ENCODE results near the gene TUBA1C. TPM values are rescaled to one million over a fixed set of nuclear protein-coding genes. Genes with fewer than 3 reads are reported as not detected.

TUBA1C gene
- 250 and 257 TPM in 2 replicates for total RNA-seq

- intact Hi-C loops (cut with micrococcal nuclease) = loop anchor here (1.0 to 10.0 kb wide), 7 partner anchors 31 to 358 kb away; partner anchors contain the start of genes KMT2D, PRPF40B, RHEBL1 and TROAP
Observed at GRCh38 chr12:49264873-49265792, at the start of gene TUBA1C. TUBA1C (plus strand) TSS chr12:49265082; CDS start chr12:49265182, 100 bp downstream.

DNA sequence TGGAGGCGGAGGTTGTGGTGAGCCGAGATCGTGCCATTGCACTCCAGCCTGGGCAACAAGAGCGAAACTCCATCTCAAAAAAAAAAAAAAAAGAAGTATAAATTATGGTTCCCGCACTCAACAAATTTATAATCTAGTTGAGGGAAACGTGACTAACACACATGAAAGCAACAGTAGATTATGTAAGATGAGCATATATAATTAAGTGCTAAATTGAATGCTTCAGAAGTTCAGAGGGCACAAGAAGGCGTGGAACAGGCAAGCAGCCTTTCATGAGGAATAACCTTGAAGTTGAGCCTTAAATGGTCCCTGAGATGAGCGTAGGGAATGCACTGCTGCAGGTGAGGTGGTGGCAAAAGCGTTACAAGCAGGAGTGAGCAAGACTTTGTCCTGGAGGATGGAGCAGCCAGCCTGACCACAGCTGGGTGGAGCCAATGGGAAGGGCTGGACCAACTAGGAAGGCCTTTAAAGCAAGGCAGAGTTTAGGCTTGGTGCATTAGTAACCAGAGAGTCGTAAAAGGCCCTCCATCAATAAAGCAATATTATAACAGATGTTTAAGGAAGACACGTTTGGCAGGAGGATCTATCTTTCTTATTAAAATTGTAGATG lies 45.4 kb upstream of the TUBA1C start:
- intact Hi-C loops (cut with micrococcal nuclease) = no loop called here

- intact Hi-C loops (cut with micrococcal nuclease) = no loop called here
Observed at GRCh38 chr12:49220972-49221371, 43.9 kb upstream of the TUBA1C start.

DNA sequence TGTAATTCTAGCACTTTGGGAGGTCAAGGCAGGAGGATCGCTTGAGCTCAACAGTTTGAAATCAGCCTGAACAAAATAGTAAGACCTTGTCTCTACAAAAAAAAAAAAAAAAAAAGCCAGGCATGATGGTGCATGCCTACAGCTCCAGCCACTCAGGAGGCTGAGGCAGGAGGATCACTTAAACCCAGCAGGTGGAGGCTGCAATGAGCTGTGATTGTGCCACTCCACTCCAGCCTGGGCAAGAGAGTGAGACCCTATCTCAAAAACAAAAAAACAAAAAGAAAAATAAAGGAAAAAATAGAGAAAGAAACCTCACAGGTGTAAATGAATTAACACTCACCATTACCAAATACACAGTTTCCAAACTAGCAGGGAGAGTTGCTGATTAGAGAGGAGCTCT lies 41.8 kb upstream of the TUBA1C start:
- intact Hi-C loops (cut with micrococcal nuclease) = no loop called here

DNA sequence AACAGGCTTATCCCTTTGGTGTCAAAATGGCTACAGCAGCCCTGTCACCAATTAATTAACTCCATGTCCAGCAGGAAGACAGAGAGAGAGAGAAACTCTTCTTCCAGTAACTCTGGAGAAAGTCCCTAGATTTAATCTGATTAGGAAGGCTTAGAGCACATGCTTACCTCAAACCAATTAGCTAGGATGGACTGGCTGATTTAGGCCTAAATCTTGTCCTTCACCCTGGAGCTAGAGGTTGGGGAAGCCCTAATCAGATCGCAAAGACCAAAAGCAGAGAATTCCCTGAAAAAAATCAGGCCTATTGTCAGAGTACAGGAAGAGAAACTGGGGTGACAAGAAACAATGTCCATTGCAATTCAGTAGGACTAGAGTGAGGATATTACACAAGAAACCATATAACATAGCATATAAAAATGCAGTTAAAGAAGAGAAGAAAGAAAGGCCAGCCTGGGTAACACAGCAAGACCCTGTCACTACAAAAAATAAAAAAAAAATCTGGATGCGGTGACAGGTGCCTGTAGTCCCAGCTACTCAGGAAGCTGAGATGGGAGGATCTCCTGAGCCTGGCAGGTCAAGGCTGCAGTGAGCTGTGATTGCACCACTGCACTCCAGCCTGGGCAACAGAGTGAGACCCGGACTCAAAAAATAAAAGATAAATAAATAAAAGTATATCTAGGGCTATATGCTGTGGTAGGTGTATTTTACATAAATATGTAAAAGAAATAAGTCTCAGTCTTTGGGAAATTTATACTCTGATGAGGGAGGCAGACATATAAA lies 41.1 kb upstream of the TUBA1C start:
- intact Hi-C loops (cut with micrococcal nuclease) = no loop called here

GRCh38 chr12:49225576-49226166 lies 39.2 kb upstream of the TUBA1C start:
- intact Hi-C loops (cut with micrococcal nuclease) = no loop called here

- intact Hi-C loops (cut with micrococcal nuclease) = no loop called here
Observed at GRCh38 chr12:49227713-49228112, 37.2 kb upstream of the TUBA1C start.

DNA sequence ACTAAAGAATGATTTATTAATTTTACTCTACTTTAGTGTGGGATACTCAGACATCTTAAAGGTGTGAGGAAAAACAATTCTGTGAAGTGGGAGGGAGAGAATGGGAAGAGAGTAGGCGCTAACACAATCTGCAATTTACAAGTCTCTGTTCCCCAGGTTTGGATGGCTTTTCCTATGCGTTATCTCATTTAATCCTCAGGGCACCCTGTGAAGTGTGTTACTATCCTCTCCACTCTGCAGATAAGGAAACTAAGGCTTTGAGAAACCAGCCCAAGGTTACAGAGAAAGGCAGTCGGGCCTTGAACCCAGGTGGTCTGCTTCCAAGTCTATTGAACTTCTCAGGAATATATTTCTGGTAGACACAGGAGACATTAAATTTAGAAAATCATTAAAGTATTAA lies 36.2 kb upstream of the TUBA1C start:
- intact Hi-C loops (cut with micrococcal nuclease) = no loop called here

DNA sequence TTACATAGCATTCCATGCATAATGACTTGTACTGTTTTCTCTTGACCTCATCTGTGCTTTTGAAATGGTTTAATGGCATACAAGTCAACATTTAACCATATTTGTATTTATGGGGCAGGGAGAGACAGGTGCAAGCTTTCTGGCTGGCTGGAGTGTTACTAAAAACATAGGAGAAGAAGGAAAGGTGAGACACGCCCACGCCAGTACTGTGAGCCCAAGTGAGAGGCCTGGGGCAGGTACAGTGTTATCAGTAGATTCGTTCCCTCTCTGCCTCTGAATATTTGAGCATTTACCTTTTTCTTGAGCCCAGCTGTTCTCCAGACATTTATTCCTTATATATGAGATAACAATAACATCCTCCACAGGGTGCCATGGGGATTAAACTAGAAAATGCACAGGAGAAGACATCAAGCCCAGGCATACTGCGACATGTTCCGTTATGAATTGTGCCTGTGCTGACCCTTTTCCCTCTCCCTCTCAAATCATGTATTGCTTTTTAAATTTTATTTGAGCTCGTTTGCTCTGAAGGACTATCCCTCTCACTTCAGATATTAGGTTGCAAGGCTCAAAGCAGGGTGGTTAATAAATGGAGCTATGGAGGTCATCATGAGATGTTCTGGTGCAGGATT lies 34.6 kb upstream of the TUBA1C start:
- intact Hi-C loops (cut with micrococcal nuclease) = no loop called here

DNA sequence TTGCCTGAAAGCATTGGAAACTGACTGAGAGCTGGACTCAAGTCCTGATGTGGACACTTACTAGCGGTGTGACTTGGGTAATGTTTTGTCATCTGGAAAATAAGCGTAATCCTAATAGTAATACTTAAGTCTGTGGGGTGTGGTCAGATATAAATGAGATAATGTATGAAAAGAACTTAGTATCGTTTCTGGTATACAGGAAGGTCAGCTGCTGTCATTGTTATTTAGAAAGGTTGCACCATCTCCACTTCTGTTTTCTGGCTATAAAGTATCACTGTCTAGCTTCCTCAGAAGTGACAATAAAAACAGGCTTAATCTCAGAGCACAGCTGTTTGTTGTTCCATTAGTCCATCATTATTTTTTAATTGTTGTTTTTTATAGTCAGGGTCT lies 34.1 kb upstream of the TUBA1C start:
- intact Hi-C loops (cut with micrococcal nuclease) = no loop called here

GRCh38 chr12:49231878-49232655 lies 32.8 kb upstream of the TUBA1C start:
- intact Hi-C loops (cut with micrococcal nuclease) = no loop called here

DNA sequence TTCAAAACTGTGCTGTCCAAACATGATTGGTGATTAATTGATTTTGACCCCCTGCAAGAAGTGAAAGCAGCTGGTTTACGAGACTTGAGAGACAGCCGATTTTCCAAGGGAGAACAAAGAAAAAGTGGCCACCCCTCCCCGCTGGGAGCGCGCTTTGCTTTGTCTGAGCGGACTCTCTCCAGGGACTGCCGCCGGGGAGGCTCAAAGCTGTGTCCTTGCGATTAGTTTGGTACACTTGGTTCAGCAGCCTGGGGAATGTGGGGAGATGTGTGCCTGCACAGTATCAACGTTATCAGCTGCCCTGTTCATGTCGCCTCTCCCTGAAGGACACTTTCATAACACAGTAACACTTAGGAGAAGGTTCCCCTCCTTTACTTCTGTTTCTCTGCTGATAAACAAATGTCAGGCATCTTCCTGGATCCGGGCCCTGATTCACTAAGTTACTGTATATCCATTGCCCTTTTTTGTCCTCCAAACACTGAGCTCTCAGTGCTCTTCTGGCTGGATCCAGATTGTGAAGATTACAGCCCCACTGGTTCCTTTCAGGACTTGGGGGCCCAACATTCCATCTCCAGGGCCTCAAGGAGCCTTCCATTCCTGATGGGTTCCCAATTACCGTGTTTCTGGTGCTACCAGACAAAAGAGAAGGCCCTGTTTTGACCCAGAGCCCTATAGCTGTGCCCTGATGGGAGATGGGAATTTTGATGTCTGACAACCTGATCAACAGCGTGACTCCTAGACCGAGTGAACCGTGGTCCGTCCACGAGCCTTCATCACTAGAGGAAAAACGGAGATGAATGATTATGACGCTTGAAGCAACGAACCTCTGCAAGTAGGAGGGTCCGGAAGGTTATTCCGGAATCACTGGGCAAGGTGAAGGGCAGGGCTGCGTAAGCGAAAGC lies 31.7 kb upstream of the TUBA1C start:
- intact Hi-C loops (cut with micrococcal nuclease) = no loop called here

DNA sequence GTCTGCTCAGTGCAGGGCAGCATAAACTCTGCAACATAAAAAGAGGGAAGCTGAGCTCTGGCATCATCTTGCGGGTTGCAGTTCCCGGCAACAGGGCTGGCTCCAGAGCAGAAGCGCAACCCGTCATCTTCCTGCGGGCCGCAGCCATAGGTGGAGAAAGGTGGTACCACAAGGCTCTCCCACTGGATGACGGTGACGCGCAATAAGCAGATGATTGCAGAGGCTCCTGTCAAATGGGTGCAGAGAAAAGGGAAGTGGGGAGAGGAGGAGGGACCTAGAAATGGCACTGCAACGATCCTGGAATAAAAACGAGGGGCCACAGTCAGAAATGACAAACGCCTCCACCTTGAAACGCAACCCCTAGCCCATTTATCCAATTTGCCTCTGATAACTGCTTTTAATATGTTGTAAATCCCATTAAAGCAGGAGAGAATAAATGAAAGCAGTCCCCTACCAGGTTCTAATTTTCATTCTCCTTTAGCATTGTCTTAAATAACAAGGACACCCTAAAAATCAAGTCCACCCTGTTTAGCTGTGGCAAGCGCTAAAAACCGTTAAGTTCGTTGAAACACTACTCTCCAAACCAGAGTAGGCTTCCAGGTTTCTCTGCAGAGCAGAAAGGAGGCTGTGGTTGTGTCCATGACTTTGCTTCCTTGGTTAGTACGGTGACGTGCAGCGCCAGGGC lies 30.9 kb upstream of the TUBA1C start:
- intact Hi-C loops (cut with micrococcal nuclease) = loop anchor here (1.0 kb wide), 5 partner anchors 31 to 382 kb away; partner anchors contain the start of genes DDX23, PRKAG1, TUBA1A and TUBA1B

GRCh38 chr12:49236423-49236822 lies 28.5 kb upstream of the TUBA1C start:
- intact Hi-C loops (cut with micrococcal nuclease) = no loop called here

DNA sequence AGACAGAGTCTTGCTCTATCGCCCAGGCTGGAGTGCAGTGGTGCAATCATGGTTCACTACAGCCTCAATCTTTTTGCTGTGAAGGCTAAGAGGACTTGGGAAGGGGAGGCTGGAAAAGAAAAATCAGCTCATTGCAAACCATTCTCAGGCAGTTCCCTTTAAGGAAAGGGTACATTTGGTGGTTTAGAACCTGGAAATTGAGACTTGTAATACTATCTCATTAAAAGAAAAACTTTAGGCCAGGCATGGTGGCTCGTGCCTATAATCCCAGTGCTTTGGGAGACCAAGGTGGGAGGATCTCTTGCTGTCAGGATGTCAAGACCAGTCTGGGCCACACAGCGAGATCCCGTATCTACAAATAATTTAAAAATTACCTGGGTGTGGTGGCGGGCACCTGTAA lies 21.3 kb upstream of the TUBA1C start:
- intact Hi-C loops (cut with micrococcal nuclease) = no loop called here

GRCh38 chr12:49244176-49244575 lies 20.7 kb upstream of the TUBA1C start:
- intact Hi-C loops (cut with micrococcal nuclease) = no loop called here

DNA sequence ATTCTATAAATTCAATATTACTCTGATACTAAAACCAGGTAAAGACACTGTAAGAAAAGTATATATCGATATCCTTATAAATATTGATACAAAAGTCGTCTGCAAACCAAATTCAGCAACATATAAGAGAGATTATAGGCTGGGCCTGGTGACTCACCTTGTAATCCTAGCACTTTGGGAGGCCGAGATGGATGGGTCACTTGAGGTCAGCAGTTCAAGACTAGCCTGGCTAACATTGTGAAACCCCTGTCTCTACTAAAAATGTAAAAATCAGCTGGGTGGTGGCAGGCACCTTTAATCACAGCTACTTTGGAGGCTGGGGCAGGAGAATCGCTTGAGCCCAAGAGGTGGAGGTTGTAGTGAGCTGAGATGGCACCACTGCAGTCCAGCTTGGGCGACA lies 13.5 kb upstream of the TUBA1C start:
- intact Hi-C loops (cut with micrococcal nuclease) = no loop called here

GRCh38 chr12:49253033-49253623 lies 11.8 kb upstream of the TUBA1C start:
- intact Hi-C loops (cut with micrococcal nuclease) = no loop called here
